Keratinocyte (primary cell): ENCODE data around the gene PLEKHA1. TPM values are rescaled to one million over a fixed set of nuclear protein-coding genes. Genes with fewer than 3 reads are reported as not detected.

Experiments
- DNase-seq: peaks from one replicate; pipeline ENCODE4 v3.0.0-alpha.2; 2011; ENCODE audit warnings: low read depth, missing footprints, low spot score
- FAIRE-seq: peaks from 2 replicates; lab custom pipeline; 2011; peaks lifted over from hg19 to GRCh38; lab: Jason Lieb, UNC
- H2AFZ ChIP-seq: 2 replicates; pipeline ENCODE4 v1.6.0; 2012; ENCODE audit warnings: low read length, control low read depth, inconsistent platforms; ENCODE audit not compliant: control insufficient read depth
- H3K27ac ChIP-seq: 2 replicates; pipeline ENCODE4 v1.5.1; 2011; ENCODE audit warnings: low read length; ENCODE audit not compliant: control insufficient read depth, insufficient read depth
- H3K27me3 ChIP-seq: 3 replicates; pipeline ENCODE4 v1.6.0; 2011; ENCODE audit warnings: low read length; ENCODE audit not compliant: control insufficient read depth, insufficient read depth; ENCODE audit errors: extremely low read depth
- H3K36me3 ChIP-seq, 2 experiments: 2 replicates in 1 of 2; 3 replicates in 1 of 2; pipeline ENCODE4 v1.5.1; 2011; ENCODE audit warnings: low read length in 2 of 2, mild to moderate bottlenecking in 1 of 2; ENCODE audit not compliant: control insufficient read depth in 2 of 2, insufficient read depth in 2 of 2; ENCODE audit errors: extremely low read depth in 1 of 2
- H3K4me1 ChIP-seq: 3 replicates; pipeline ENCODE4 v1.5.1; 2011; ENCODE audit warnings: low read length; ENCODE audit not compliant: control insufficient read depth, insufficient read depth; ENCODE audit errors: extremely low read depth
- H3K4me2 ChIP-seq: 3 replicates; pipeline ENCODE4 v1.6.0; 2011; ENCODE audit warnings: low read depth, low read length; ENCODE audit not compliant: control insufficient read depth, insufficient read depth; ENCODE audit errors: extremely low read depth
- H3K4me3 ChIP-seq, 3 experiments: fragments of 200-600 bp in 1 of 3; sonication (generic) in 1 of 3; 2 replicates in 2 of 3; 3 replicates in 1 of 3; pipeline ENCODE4 v1.5.1; 2011 to 2016; ENCODE audit warnings: low read length in 3 of 3, mild to moderate bottlenecking in 3 of 3, control low read depth in 2 of 3, inconsistent platforms in 1 of 3, low read depth in 1 of 3, mixed read lengths in 1 of 3, mixed run types in 1 of 3, moderate library complexity in 1 of 3; ENCODE audit not compliant: control insufficient read depth in 2 of 3, insufficient read depth in 2 of 3; ENCODE audit errors: extremely low read depth in 1 of 3
- H3K79me2 ChIP-seq: 2 replicates; pipeline ENCODE4 v1.6.0; 2012; ENCODE audit warnings: low read length; ENCODE audit not compliant: control insufficient read depth, insufficient read depth
- H3K9ac ChIP-seq: 3 replicates; pipeline ENCODE4 v1.6.0; 2011; ENCODE audit warnings: low read length; ENCODE audit not compliant: control insufficient read depth, insufficient read depth; ENCODE audit errors: extremely low read depth
- H3K9me1 ChIP-seq: 3 replicates; pipeline ENCODE4 v1.6.0; 2011; ENCODE audit warnings: low read length; ENCODE audit not compliant: control insufficient read depth, insufficient read depth; ENCODE audit errors: extremely low read depth
- H3K9me3 ChIP-seq: 2 replicates; pipeline ENCODE4 v1.5.1; 2012; ENCODE audit warnings: low read depth, low read length; ENCODE audit not compliant: control insufficient read depth
- H4K20me1 ChIP-seq: 3 replicates; pipeline ENCODE4 v1.6.0; 2011; ENCODE audit warnings: low read length; ENCODE audit not compliant: control insufficient read depth, insufficient read depth; ENCODE audit errors: extremely low read depth
- CTCF ChIP-seq, 3 experiments: IDR thresholded peaks in 1 of 3; conservative IDR thresholded peaks in 1 of 3; optimal IDR thresholded peaks in 1 of 3; 2 replicates in 2 of 3; 3 replicates in 1 of 3; pipeline versions ENCODE3 to v1.5.1; 2011; ENCODE audit warnings: low read length in 3 of 3, mild to moderate bottlenecking in 3 of 3, moderate library complexity in 2 of 3, control low read depth in 1 of 3, inconsistent platforms in 1 of 3; ENCODE audit not compliant: insufficient read depth in 2 of 3; ENCODE audit errors: extremely low read depth in 1 of 3
- EZH2 ChIP-seq: IDR thresholded peaks from one replicate; pipeline ENCODE4 v1.6.1; 2012; ENCODE audit warnings: inconsistent platforms, mild to moderate bottlenecking, low read length, moderate library complexity
- dilution Hi-C: fragments of 300-500 bp; cut with MboI; formaldehyde crosslinking; loops from one replicate; pipeline ENCODE4 v1.7.0; 2020; ENCODE audit warnings: low sequenced_read_pairs; ENCODE audit not compliant: extremely low pct_ligation_motif_present
- polyA plus RNA-seq, 5 experiments: library from polyadenylated mRNA; depleted of rRNA in 3 of 5; stranded (reverse) in 3 of 5; stranded (forward) in 1 of 5; unstranded in 1 of 5; fragments of >200 nt; gene quantifications; 1 replicate in 1 of 5; 2 replicates in 3 of 5; 3 replicates in 1 of 5; pipeline versions ENCODE4 v1.2.1 to v1.2.3, GENCODE V29; 2011 to 2012; ENCODE audit warnings: missing spikeins in 2 of 5, low read depth in 1 of 5, low replicate concordance in 1 of 5

PLEKHA1 gene
- polyA plus RNA-seq, 1 donor (not counting 4 experiments of a cell fraction or from before 2014, with no cell fraction given) = 66.7 TPM

DNA sequence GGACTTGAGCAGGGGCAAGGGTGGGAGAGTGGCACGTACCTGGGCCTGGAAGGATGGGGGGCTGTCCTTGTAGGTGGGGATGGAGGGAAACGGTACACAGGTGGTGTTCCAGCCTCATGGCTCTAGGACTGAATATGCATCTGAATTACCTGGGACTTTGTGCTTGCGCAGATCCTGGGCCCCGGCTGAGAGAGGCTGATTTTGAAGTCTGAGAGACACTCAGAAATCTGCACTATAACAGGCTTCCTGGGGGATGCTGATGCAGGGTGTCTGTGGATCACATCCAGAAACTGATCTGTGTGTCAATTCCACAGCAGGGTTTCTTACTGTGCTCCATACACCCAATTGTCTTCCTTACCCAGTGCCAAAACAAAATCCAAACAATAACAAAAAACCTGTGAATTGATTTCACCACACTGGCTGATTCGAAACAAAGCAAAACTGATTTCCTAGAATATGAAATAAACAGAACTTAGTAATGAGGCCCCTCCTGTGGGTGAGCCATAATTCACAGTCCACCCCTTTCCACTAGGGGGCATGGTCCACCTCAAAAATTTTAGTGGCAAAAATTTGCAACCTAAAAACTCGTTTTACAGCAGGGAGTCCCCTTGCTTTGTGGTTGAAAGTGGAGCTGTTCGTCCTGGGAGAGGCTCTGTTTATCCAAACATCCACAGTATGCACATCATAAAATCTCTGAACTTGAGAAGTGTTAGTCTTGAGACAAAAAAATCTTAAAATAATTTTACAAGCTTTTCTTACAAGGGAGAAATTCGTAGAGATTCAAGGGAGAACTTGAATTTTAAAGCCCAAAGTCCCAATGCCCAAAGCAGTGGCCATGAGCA lies 32.0 kb upstream of the PLEKHA1 start:
- no peaks in the 10 kb centered on the region for H4K20me1 ChIP-seq
- H3K27me3 ChIP-seq = no peaks in the 10 kb centered on the region
- dilution Hi-C loops = no loop called here
- H3K79me2 ChIP-seq = no peaks in the 10 kb centered on the region
- no peaks in the 10 kb centered on the region for H3K36me3 ChIP-seq
- TF ChIP-seq CTCF (optimal IDR thresholded peaks at IDR 0.05 in 1 of 3, IDR thresholded peaks at IDR 0.05 in 1 of 3, conservative IDR thresholded peaks at IDR 0.05 in 1 of 3; ENCODE audit: extremely low read depth in 1 of 3, insufficient read depth in 2 of 3, low read length in 3 of 3) = peak; percentile 61 to 69 (median 65)
- no peak for TF ChIP-seq EZH2
- peak; percentile 88 for FAIRE-seq
- peaks cover 3% of the 10 kb centered on the region for H3K9me1 ChIP-seq
- no peak for DNase-seq
- H3K4me2 ChIP-seq = no peak overlapping the region
- peaks cover 27% of the 10 kb centered on the region for H3K4me1 ChIP-seq
- no peak overlapping the region for H3K9ac ChIP-seq
- no peak overlapping the region for H3K4me3 ChIP-seq
- no peak overlapping the region for H2AFZ ChIP-seq
- no peaks in the 10 kb centered on the region for H3K9me3 ChIP-seq
- no peak overlapping the region for H3K27ac ChIP-seq

DNA sequence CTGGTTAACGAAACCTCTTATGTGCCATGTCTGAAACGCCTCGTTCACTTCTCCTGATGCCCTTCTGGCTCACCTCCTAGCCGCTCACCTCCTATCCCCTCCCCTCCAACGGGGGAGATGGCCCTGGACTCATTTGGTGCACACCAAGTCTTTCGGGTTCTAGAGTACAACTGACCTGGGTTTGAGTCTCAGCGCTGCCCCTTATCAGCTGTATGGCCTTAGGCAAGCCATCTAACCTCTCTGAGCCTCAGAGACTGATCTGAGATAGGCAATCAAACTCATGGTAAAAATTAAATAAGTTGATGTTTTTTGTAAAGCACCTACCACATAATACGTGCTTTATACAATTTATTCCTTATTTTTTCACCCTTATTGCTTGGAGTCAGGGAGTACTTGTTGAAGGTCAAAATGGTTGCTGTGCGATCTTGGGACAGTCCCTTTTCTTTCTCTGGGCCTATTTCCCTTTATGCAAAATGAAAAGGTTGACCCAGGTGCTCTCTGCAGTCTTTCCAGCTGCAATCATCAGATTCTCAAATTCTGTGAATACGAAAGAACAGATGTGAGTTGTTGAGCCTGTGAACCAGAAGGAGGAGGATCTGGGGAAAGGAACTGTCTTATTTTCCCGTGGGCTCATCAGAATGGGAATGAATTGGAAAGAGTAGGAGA lies 31.2 kb upstream of the PLEKHA1 start:
- no peaks in the 10 kb centered on the region for H3K36me3 ChIP-seq
- no peaks in the 10 kb centered on the region for H4K20me1 ChIP-seq
- H3K79me2 ChIP-seq = no peaks in the 10 kb centered on the region
- no peak overlapping the region for H3K4me3 ChIP-seq
- peaks cover 3% of the 10 kb centered on the region for H3K9me1 ChIP-seq
- no peak for DNase-seq
- no peaks in the 10 kb centered on the region for H3K27me3 ChIP-seq
- H3K9ac ChIP-seq = no peak overlapping the region
- H3K27ac ChIP-seq = no peak overlapping the region
- TF ChIP-seq EZH2 (no peak), CTCF (optimal IDR thresholded peaks at IDR 0.05 in 1 of 3, IDR thresholded peaks at IDR 0.05 in 1 of 3, conservative IDR thresholded peaks at IDR 0.05 in 1 of 3; ENCODE audit: extremely low read depth in 1 of 3, insufficient read depth in 2 of 3, low read length in 3 of 3) (no peak)
- FAIRE-seq = no peak
- dilution Hi-C loops = no loop called here
- H3K4me1 ChIP-seq = peaks cover 22% of the 10 kb centered on the region
- H3K9me3 ChIP-seq = no peaks in the 10 kb centered on the region
- no peak overlapping the region for H2AFZ ChIP-seq
- H3K4me2 ChIP-seq = no peak overlapping the region
